GM18873 (cell line): ENCODE measurements around the gene DCPS.

Experiments
- ATAC-seq: cut with Tn5 transposase; IDR thresholded peaks from one replicate; pipeline ENCODE4 v1.9.1; 2021; ENCODE audit warnings: mild to moderate bottlenecking, moderate library complexity, moderate number of reproducible peaks; ENCODE audit not compliant: unreplicated experiment, low FRiP score

The DCPS gene

DNA sequence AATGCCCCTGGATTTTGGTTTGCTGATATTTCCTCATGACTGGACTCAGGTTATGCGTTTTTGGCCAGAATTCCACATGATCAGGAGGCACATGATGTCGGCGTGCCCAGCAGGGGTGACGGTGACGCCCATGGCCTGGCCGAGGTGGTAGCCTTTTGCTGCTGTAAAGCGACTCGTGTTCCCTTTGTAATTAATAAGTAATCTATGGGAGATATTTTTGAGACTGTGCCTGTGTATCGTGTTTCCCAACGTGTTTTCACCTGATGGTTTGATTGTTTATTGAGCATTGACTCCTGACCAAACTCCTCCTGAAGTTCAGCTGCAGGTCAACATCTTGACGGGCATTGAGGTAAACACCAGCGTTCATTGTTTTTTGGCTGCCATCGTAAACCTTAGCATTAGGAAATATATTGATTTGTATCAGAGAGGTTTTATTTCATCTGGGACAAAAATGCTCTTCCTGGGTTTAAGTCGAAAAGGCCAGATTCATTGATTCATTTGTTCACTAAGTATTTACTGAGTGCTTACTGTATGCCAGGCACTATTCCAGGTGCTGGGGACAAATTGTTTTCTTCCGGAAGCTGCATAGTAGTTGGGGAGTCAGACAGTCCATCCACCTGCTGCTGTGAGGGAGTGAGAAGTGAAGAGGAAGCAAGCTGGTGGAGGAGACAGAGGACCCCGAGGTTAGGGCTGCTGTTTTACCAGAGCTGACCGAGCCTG, 23.6 kb downstream of the DCPS start:
- ATAC-seq, result no peak

DNA sequence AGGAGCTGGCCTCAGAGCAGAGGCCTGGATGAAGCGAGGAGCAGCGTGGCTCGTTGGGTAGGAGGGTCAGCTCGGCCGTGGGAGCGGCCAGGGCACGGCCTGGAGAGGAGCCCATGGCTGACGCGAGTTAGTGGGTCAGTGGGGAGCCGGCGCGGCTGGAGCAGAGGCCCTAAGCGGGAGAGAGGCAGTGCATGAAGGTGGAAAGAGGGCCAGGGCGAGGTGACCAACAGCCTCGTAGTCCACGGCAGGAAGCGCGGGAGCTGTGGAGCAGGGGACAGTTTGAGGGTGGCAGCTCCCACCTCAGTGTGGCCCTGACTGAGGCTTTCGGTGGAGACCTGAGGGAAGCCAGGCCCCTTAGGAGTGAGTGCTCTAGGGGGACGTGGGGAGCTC, 24.1 kb downstream of the DCPS start:
- no peak for ATAC-seq

DNA sequence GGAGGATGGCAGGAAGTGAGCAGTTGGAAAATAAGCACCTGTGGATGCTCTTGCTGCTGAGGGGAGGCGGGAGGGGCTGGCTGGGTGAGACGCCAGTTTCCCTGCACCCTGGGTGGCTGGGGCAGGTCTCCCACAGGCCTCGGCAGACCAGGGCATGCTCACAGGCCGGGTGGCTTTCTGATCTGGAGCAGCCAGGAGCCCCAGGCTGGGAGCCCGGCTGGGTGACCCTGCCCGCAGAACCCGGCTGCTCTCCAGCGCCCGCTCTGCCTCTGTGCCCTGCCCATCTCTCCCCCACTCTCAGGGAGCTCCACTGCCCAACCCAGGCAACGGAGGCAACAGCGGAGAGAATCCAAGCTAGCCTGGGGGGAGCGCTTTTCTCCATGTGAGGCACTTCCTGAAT, 24.6 kb downstream of the DCPS start:
- no peak for ATAC-seq

DNA sequence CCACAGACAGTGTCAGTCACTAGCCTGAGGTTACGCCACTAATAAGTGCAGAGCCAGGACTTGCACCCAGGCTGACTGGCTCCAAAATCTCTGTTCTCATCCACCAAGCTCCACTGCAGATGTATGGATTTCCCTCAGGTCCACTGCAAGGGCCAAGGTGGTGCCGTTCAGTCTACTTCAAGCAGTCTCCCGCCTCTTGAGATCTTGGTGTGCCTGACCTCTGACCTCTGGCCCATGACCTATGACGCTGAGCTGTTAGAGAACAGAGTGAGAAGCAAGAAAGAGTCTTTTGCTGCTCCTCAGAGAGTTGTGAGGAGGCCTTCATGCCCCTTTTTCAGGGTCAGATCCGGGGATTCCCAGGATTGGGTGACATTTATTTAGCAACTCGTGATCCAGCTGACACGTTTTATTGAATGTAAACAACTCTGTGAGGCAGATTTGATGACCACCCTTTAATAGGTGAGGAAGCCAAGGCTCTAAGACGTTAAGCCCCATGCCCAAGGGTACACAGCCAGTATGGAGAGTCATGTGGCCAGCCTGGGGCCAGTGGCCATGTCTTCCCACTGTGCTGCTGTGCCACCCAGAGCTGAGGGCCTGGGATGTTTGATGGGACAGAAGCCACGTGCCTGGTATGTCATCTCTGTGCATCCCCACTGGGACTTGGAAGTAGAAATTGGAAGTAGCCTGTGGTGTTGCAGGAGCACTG, 25.2 kb downstream of the DCPS start:
- no peak for ATAC-seq

DNA sequence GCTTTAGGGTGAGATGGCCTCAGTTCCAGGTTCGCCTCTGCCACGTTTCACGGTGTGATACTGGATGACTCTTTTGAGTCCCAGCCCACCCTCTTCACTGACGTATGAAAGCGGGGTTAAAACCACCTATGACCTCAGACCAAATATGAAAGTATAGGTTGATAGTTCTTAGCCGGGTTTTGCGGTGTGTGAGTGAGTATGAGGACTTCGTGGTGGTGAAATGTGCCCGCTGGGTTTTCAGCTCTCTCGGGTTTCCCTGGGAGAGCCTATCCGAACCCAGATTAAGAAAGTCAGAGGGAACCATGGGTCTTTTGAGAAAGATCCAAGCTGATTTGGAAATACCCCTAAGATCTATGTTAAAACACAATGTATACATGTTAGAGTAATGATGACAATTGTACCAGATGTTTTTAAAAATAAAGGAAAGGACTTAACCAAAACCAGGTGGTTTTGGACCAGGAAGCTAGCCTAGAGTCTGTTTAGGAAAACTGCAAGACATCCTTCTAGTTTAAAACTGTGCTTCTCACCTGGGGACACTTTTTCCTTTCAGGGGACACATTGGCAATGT, 25.9 kb downstream of the DCPS start:
- ATAC-seq, result no peak

DNA sequence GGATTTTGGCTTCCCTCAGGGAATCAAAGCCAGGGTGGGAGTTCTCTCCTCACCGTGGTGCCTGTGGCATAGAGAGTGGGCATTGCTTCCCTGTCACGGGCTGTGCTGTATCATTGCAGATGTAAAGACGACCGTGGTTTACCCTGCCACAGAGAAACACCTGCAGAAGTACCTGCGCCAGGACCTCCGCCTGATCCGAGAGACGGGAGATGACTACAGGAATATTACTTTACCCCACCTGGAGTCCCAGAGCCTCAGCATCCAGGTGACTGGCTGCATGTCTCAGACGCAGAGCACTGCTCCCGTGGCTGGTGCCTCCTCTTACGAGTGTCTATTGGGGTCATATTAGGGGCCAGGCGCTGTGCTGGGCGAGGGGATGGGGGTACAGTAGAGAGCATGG, 27.4 kb downstream of the DCPS start:
- ATAC-seq, result no peak

DNA sequence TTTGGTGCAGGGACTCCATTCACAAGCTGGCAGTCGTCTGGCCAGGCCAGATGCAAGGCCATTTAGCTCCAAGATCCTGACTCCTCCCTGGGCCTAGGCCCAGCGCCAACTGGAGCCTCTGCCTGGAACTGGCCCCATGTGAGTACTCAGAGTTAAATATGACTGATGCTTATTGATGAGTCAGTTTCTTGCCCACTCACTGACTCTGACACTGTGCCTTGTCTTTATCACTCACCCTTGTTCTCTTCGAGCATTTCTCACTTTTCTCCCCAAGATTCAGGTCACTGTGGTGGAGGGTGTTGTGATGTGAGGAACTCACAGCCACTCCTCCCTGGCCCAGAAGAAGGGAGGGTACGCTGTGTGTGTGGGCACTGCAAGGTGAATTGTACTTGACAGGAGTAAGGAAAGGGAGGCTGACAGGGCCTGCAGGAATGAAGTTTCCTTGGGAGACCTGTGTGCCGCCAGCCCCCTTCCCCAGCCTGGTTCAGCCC, 28.4 kb downstream of the DCPS start:
- ATAC-seq, result no peak

DNA sequence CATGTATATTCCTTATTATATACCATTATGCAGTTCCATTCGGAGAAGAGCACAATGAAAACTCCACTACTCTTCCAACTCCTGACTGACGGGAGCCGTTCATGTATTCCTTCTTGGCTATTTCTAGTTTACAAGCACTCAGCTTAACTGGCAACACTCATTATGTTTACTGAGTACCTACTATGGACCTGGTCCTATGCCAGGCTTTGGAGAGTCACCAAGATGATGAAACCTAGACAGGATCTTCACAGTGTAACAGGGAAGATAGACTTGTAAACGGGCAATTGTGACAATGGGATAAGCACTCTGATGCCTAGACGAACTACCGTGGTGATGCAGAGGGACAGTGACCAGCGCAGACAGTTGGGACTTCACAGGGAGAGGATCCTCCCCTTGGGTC, 29.3 kb downstream of the DCPS start:
- ATAC-seq, result no peak

DNA sequence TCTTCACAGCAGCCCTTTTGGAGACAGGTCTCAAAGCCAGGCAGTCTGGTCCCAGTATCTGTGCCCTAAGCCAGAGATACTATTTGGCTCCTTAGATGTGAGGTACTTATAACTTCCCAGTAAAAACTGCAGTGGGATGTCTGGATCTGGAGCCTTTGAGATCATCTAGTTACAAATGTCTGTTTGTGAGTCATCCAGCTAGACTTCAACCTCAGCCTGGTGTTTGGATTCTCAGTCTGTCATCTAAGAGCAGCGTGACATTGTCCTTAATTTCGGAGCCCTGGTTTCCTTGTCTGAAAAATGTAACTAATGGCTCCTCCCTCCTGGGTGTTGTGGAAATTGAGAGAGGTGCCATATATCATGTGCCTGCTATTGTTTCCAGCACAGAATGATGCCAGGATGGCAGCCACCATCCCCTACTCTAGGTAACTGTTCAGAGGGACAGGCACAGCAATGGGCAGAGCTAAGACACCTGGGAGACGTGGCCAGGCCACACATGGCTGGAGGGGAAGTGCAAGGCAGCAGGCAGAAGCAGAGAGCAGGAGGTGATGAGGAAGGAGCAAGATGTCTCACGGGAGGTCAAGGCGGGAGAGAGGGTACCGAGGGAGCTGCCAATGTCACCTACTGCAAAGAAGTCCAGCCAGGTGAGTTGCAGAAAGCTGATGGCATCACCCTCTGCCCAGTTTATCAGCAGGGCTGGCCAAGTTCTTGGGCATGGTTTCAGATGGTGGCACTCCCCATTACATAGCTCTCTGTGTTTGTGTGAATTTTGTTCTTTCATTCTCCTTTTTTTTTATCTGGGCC, 31.0 kb downstream of the DCPS start:
- no peak for ATAC-seq

DNA sequence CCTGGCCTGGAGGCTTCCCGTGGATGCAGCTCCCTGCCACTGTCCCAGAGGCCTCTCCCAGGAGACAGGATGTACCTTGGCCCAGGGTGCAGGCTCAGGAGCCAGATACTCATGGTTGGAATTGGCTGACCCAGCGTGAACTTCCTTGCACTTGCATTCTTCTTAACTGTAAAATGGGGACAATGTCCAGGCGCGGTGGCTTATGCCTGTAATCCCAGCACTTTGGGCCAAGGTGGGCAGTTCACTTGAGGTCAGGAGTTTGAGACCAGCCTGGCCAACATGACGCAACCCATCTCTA, 31.6 kb downstream of the DCPS start:
- no peak for ATAC-seq

DNA sequence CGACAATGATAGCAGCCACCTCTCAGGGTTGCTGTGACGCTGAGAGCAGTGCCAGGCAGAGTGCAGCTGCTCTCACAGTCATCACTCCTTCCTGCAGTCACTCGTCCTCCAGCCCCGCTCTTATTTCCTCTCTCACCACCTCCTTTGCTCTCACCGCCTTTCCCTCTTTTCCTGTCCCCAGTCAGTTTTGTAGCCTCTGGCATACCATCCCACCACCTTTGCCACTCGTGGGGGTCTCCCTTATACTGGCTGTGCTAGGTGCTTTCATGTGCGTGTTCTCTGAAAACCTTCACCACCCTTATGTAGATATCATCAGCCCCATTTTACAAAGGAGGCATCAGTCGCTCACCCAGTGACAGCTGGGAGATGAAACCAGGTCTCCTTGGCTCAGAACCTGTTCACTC, 32.3 kb downstream of the DCPS start:
- ATAC-seq, result no peak

DNA sequence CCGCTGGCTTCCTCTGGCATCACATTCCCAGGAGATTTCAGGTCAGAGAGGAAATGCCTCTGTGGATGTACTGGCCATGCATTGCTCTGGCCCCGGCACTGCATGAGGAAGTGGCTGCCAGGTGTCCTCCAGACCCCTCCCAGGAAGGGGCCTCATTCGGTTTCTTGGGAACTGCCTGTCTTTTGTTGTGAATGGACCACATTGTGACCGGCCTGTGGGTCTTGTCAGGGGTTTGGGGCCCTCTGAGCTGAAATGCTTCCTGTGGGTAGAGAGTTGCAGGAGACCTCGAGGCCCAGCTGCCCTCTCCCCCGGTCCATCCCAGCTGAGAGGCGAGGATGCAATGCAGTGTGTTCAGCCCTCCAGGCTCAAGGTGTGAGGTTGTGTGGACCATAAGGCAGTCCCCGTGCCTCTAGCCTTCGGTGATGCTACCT, 32.8 kb downstream of the DCPS start:
- no peak for ATAC-seq

DNA sequence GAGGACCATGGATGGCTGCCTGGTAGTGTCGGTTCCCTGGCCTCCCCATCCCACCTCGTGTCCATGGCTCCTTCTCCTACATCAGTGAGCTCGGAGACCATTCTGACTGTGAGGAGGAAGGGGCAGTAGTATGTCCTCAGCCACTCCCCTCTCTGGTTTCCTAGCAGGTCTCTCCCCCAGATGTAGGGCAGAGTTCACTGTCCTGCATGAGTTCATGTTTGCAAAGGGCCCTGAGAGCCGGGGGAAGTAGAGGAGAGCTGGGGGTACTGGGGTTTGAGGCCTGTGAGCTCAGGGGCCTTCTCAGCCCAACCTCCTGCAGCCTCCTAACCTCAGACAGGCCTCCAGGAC, 33.2 kb downstream of the DCPS start:
- ATAC-seq, result no peak

DNA sequence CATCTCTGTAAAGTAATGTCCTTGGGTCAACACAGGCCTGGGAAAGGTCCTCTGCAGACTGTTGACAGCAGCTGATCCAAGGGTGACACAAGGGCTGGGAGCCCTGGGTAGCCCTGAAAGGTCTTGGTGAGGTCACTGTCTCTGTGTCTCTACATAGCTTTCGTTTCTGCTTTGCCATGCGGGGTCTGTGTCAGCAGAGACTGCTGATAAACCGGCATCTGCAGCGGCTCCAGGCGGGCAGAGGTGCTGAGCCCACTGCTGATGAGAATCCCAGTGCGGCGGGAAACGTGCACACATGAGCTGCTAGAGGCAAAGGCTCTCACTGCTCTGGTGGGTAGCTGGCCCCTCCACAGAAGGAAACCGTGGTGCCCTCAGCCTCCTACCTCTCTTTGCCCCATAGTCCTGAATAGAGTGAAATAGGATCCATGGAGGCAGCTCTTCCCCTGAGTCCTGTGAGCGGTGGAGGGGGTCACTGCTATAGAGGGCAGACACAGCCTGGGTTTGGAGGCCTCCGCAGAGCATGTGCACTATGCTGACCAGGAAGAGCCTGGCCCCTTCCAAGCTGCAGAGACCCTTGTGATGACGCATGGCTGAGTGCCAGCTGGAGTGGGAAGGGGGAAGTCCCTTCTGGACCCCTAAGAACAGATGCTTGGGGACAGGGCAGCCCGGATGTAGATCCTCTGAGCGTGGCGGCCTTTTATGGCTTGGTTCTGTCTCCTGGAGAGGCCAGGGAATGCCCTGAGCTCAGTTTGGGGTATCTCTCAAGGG, 33.8 kb downstream of the DCPS start:
- no peak for ATAC-seq

DNA sequence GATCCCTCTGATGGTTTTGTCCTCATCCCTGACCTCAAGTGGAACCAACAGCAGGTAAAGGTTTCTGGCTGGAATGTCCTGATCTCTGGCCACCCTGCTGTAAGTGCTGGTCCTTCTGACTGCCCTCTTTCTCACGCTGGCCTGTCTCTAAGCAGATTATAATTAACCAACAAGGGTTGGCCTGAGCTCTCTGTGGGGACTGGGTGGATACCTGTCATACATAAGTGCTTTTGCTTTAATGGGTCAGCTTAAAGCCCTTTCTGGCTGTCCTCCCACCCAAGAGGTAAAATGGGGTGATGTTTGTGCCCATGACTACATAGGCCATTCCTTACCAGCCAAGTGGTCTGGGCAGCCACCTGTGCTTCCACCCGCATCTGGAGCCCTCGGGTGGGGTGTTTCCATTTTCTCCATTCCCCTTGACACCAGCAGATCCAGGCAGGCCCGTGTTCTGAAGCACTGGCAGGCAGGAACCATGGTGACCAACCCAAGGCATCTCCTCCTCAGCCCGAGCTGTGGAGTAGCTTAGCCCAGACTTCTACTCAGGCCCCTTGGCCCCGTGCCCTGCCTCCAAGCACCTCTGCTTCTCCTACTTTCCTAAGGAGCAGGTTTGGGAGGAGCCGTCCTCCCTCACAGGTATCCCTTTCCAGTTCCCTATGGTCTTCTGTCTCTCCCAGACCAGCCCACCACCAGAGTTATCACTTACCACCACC, 34.6 kb downstream of the DCPS start:
- no peak for ATAC-seq

DNA sequence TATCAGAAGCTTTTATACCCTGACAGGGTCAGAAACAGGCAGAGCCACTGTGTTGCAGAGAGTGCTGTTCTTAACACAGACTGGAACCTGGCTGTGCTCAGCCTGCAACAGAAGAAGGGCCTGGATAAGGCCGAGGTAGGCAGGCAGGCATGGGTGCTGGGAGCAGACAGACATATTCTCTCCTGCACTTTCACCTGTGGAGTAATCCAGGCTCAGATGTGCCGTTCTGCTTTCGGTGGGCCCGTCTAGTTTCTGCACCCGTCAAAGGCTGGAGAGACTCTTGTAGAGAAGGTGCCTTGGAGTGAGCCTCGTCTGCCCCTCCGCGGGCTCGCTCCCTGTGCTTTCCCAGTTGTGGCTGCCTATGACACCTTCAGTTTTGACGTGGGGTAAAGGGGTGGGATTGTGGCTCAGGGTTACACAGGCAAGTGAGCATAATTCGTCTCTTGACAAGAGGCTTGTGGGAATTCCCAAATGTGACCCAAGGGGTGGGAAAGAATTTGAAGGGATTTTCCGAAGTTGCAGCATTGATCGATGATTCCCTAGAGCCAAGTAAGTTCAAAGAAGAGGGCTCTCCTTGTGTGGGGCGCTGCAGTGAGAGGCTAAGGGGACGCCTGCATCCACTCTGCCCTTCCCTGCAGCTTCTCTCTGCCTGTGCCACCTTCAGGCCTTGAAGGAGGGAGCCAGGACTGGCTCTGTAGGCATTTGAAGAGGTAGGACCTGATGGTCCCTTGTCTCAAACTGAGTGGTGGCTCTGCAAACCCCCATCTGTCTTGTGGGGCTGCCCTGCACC, 35.4 kb downstream of the DCPS start:
- ATAC-seq, result no peak

DNA sequence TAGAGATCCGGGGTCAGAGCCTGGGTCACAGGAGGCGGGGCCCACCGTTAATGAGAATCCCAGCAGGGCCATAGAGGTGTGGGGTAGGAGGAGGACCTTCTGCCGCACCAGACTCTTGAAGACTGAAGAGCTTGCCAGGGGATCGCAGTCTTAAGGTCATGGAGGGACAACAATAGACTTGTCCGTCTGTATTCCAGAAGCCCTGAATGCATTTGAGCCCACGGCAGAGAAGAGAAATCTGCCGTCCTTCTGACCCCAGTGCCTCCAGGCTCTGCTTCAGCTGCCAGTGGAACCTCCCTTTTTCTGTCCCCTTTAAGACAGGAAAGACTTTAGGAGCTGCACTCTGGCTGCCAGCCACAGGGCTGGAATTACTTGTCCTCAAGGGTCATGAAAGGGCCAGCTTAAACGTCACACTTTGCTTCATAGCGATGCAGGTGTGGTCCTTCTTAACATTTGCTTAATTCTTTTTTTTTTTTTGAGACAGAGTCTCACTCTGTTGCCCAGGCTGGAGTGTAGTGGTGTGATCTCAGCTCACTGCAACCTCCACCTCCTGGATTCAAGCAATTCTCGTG, 36.1 kb downstream of the DCPS start:
- no peak for ATAC-seq

DNA sequence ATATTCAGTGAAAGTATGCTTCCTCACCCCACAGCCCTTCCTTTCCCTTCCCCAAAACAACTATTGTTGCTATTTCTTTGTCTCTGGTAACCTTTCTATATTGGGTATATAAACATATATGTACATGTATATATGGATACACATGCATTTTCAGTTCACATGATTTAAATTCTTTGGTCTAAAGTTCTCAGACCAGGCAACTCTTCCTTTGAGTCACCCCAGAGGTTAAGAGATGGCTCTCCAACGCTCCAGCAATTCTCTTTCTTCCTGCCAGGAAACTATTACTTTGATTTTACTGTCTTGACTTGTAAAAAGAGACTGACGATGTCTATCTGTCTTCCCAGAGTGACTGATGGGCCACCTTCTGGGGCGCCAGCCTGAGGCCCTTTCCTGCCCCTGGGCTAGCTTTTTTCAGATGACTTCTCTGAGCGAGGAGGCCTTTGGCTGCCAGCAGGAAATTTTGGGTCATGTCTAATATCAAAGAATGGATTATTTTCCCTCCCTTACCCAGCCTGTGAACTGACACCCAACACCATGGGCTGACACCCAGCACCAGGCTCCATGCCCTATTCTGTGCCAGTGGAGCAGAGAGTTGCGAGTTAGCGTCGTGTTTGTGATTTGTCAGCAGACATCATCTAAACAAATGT, 37.2 kb downstream of the DCPS start:
- no peak for ATAC-seq
